ENCODE data around the gene TUFT1. TPM values are rescaled to one million over a fixed set of nuclear protein-coding genes. Genes with fewer than 3 reads are reported as not detected.
"Not testable (repeated sequence)": the region's sequence is repeated elsewhere in the genome, so short reads cannot be mapped to it uniquely, and the experiment has no call there.

Gene TUFT1
- total RNA-seq, 1 donor from 2014 or later, result 33.3 TPM

GRCh38 chr1:151512801-151513625 lies 27.1 kb upstream of the TUFT1 start:
- DNase-seq, result no peak

GRCh38 chr1:151513626-151514121 lies 26.4 kb upstream of the TUFT1 start:
- DNase-seq, result no peak

- no peak for DNase-seq
Measured at GRCh38 chr1:151514366-151514765, 25.7 kb upstream of the TUFT1 start.

- DNase-seq, result no peak
Measured at GRCh38 chr1:151515265-151515664, 24.8 kb upstream of the TUFT1 start.

DNA sequence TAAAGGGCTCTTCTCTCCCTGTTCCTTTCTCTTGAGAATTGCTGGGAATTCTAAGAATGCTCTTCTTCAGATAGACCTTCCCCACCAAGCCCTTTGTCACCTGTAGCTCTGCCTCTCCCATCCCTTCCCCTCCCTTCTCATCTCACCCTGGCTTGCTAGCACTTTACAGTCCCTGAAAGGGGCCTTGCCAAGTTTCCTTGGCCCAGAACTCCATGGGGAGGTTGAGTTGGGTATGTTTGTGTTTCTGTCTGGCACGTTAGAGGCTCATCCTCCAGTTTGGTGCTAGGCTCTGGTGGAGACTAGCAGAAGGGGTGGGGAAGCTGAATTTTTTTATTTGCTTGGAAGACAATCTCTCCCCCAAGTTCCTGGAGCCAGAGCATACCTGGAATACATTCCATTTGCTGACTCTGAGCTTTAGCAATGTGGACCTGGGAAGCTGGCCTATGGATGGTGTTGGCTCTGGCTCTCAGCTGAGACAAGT lies 24.0 kb upstream of the TUFT1 start:
- no peak for DNase-seq

- no peak for DNase-seq
Measured at GRCh38 chr1:151518431-151518830, 21.7 kb upstream of the TUFT1 start.

DNA sequence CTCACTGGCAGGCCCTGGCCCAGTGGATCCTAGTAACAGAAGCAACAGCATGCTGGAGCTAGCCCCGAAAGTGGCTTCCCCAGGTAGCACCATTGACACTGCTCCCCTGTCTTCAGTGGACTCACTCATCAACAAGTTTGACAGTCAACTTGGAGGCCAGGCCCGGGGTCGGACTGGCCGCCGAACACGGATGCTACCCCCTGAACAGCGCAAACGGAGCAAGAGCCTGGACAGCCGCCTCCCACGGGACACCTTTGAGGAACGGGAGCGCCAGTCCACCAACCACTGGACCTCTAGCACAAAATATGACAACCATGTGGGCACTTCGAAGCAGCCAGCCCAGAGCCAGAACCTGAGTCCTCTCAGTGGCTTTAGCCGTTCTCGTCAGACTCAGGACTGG lies 21.2 kb upstream of the TUFT1 start:
- DNase-seq, result no peak

DNA sequence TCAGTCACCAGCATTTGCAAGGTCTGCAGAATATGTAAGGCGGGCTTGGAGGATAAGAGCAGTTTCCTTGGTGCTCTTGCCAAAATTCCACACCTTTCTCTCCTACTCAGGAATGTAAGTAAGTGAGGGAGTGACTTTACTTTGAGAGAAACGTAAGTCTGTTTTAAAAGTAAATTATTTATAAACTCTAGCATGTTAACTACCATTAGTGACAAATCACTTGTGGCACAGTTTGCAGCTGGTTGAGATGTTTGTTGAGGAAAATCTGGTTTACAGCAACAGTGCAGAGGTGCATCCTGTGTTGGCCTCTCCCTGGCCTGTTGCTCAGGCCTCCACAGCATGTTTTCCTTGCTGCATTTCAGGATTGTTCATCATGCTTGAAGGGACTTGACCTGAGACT lies 20.4 kb upstream of the TUFT1 start:
- DNase-seq, result no peak

DNA sequence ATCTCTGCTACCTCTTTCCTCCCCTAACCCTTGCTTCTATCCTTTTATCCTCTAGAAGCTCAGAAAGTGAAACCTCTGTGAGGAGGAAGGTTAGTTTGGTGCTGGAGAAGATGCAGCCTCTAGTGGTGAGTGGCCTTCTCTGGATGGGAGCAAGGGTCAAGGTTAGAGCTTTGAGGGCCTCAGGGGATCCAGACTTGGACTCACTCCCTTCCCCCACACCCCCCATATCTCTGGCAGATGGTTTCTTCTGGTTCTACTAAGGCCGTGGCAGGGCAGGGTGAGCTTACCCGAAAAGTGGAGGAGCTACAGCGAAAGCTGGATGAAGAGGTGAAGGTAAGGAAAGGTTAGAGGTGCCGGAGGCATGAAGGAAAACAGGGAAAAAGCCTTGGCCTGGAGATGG lies 19.8 kb upstream of the TUFT1 start:
- DNase-seq, result no peak

GRCh38 chr1:151522427-151522826 lies 17.7 kb upstream of the TUFT1 start:
- not testable (repeated sequence) for DNase-seq

DNA sequence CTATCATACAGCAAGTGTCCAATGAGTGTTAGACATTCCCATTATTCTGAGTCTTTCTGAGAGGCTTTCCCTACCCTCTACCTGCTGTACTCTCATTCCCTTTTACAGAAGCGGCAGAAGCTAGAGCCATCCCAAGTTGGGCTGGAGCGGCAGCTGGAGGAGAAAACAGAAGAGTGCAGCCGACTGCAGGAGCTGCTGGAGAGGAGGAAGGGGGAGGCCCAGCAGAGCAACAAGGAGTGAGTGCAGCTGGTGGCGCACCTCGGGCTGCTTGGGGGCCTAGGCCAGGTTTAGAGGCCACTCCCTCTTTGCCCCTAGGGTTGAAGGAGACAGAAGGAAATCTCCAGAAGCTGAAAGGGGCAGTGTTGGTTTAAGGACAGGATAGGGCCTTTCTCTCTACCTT lies 16.8 kb upstream of the TUFT1 start:
- no peak for DNase-seq

DNA sequence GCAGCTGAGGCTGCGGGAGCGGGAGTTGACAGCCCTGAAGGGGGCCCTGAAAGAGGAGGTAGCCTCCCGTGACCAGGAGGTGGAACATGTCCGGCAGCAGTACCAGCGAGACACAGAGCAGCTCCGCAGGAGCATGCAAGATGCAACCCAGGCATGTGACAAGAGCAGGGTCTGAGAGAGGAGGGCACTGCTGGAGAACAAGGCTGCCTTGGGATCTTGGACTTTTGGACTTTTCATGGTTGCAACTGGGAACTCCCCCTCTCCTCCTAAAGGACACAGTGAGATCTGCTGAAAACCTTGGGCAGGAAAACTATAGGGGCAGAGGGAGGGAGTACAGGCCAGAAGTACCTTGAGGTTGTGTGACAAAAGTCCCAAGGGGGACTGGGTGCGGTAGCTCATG lies 15.4 kb upstream of the TUFT1 start:
- DNase-seq, result no peak

- no peak for DNase-seq
Measured at GRCh38 chr1:151526735-151527525, 13.2 kb upstream of the TUFT1 start.

- DNase-seq, result no peak
Measured at GRCh38 chr1:151529211-151529702, 10.9 kb upstream of the TUFT1 start.

GRCh38 chr1:151529781-151530180 lies 10.3 kb upstream of the TUFT1 start:
- DNase-seq, result no peak

DNA sequence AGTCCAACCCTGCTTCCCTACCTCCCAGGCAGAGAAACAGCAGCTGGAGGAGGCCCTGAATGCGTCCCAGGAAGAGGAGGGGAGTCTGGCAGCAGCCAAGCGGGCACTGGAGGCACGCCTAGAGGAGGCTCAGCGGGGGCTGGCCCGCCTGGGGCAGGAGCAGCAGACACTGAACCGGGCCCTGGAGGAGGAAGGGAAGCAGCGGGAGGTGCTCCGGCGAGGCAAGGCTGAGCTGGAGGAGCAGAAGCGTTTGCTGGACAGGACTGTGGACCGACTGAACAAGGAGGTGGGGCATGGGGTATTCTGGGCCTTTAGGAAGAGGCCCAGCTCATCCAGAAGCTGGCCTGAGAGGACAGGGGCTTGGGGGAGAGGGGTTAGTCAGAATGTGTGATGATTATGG lies 9.6 kb upstream of the TUFT1 start:
- DNase-seq, result no peak

- no peak for DNase-seq
Measured at GRCh38 chr1:151533870-151534269, 6.2 kb upstream of the TUFT1 start.

DNA sequence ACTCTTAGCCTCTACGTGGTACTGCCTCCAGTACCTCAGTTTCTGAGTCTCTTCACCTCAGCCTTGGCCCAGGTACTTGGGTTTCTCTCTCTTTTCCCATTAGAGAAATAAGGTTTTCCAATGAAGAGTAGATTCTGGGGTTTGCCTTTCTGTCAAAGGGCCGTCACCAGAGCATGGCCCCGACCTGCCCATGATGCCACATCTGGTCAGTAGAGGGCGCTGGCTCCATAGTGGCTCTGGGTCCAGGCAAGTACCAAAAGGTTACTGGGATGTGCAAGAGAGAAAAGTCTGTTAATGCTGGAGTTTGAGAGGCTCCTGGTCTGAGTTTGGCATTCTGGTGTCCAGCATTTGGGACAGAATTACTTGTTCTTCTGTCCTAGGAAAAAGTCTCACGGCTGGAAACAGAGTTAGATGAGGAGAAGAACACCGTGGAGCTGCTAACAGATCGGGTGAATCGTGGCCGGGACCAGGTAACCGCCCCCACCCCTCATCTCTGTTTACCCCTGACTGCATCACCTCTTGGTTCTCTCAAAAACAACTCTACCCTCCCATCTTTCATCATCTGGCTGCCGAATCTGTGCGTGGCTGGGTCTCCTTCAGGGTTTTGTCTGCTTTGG lies 5.3 kb upstream of the TUFT1 start:
- DNase-seq, result no peak

DNA sequence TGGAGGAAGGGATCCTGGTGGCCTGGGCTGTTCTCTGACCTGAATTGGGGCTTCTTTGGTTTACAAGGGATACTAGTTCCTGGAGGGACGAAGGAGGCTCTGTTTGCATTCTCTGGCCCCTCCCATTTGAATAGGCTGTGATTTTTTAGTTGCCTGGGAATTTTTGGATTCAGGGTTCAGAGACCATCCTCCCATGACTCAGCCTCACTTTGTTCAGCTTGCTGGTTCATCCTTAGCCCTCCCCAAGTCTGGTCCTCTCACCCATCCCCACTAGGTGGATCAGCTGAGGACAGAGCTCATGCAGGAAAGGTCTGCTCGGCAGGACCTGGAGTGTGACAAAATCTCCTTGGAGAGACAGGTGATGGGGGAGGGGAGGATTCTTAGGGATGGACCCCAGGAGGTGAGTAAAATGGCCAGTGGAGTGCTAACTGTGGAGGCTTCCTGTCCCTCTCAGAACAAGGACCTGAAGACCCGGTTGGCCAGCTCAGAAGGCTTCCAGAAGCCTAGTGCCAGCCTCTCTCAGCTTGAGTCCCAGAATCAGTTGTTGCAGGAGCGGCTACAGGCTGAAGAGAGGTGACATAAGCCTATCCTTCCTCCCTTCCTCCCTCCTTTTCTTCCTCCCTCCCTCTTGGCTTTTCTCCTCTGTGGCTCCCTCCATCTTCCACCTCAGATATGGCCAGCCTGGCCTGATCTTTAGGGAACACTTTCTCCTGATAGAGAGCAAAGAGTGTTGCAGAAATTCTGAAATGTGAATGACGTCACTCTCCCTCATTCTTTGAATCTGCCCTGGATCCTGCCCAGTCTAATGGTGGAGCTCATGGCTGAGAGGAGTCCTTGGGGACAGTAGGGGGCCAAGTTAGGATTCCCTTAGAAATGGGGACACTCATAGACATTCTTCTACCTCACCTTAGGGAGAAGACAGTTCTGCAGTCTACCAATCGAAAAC lies 4.5 kb upstream of the TUFT1 start:
- DNase-seq, result no peak

DNA sequence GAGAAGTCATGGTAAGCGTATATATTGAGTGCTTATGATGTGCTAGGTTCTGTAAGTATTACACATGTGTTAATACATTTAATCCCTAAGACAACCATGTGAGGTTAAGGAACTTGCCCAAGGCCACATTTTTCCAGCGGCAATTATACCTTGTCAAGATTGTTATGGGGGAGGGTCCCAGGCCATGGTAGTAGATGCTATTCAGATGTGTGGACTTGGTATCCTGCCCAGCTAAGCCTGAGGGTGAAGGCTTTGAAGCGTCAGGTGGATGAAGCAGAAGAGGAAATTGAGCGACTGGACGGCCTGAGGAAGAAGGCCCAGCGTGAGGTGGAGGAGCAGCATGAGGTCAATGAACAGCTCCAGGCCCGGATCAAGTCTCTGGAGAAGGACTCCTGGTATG lies 3.6 kb upstream of the TUFT1 start:
- DNase-seq, result no peak

- no peak for DNase-seq
Measured at GRCh38 chr1:151537112-151537511, 3.0 kb upstream of the TUFT1 start.

Data from skin of body (tissue), 2 donors.